Measurements from ENCODE around the gene PLBD1.

PLBD1 gene

GRCh38 chr12:14561677-14562238 is 5.9 kb downstream of the PLBD1 start:
- Histone ChIP-seq H4K20me1 (ENCODE audit: low read depth, low read length) (no peaks in the 10 kb centered on the region), H3K27me3 (ENCODE audit: low read length) (no peaks in the 10 kb centered on the region), H3K4me2 (ENCODE audit: low read depth, low read length, poor library complexity, severe bottlenecking) (no peak overlapping the region), H3K79me2 (ENCODE audit: insufficient read depth, low read length) (no peaks in the 10 kb centered on the region), H3K9me3 (ENCODE audit: insufficient read depth, low read length) (no peaks in the 10 kb centered on the region), H3K9me2 (replicated peaks; ENCODE audit: insufficient read depth, low read length) (no peaks in the 10 kb centered on the region), H3F3A (ENCODE audit: insufficient read depth) (no peaks in the 10 kb centered on the region), H3K9ac (ENCODE audit: low read length) (no peak overlapping the region), H2AFZ (ENCODE audit: low read depth, low read length, severe bottlenecking) (no peak overlapping the region), H3K4me3 (ENCODE audit: insufficient read depth, low read length, poor library complexity, severe bottlenecking) (no peak overlapping the region), H3K27ac (ENCODE audit: low read depth, low read length) (no peak overlapping the region), H3K36me3 (ENCODE audit: low read length) (no peaks in the 10 kb centered on the region)
- TF ChIP-seq CTCF (IDR thresholded peaks at IDR 0.05; ENCODE audit: insufficient read depth, low read length, poor library complexity, severe bottlenecking) (no peak), EZH2phosphoT487 (conservative IDR thresholded peaks at IDR 0.05; ENCODE audit: low read length) (no peak)

- no peak overlapping the region for H3K4me3 ChIP-seq (ENCODE audit: insufficient read depth, low read length, poor library complexity, severe bottlenecking)
- no peak overlapping the region for H3K9ac ChIP-seq (ENCODE audit: low read length)
- no peaks in the 10 kb centered on the region for H3F3A ChIP-seq (ENCODE audit: insufficient read depth)
- no peaks in the 10 kb centered on the region for H3K79me2 ChIP-seq (ENCODE audit: insufficient read depth, low read length)
- H3K4me2 ChIP-seq (ENCODE audit: low read depth, low read length, poor library complexity, severe bottlenecking) = no peak overlapping the region
- H3K36me3 ChIP-seq (ENCODE audit: low read length) = no peaks in the 10 kb centered on the region
- H3K9me2 ChIP-seq (replicated peaks; ENCODE audit: insufficient read depth, low read length) = no peaks in the 10 kb centered on the region
- H3K27ac ChIP-seq (ENCODE audit: low read depth, low read length) = no peak overlapping the region
- H3K27me3 ChIP-seq (ENCODE audit: low read length) = no peaks in the 10 kb centered on the region
- H4K20me1 ChIP-seq (ENCODE audit: low read depth, low read length) = no peaks in the 10 kb centered on the region
- TF ChIP-seq EZH2phosphoT487 (conservative IDR thresholded peaks at IDR 0.05; ENCODE audit: low read length) = no peak
- no peak overlapping the region for H2AFZ ChIP-seq (ENCODE audit: low read depth, low read length, severe bottlenecking)
- no peaks in the 10 kb centered on the region for H3K9me3 ChIP-seq (ENCODE audit: insufficient read depth, low read length)
Observed at GRCh38 chr12:14560904-14561574, 6.6 kb downstream of the PLBD1 start.

GRCh38 chr12:14558473-14558959 is 9.2 kb downstream of the PLBD1 start:
- Histone ChIP-seq H3K9ac (ENCODE audit: low read length) (no peak overlapping the region), H2AFZ (ENCODE audit: low read depth, low read length, severe bottlenecking) (no peak overlapping the region), H3K4me2 (ENCODE audit: low read depth, low read length, poor library complexity, severe bottlenecking) (peak overlapping the region; percentile 30), H3K79me2 (ENCODE audit: insufficient read depth, low read length) (no peaks in the 10 kb centered on the region), H4K20me1 (ENCODE audit: low read depth, low read length) (no peaks in the 10 kb centered on the region), H3K9me2 (replicated peaks; ENCODE audit: insufficient read depth, low read length) (no peaks in the 10 kb centered on the region), H3K4me3 (ENCODE audit: insufficient read depth, low read length, poor library complexity, severe bottlenecking) (no peak overlapping the region), H3K9me3 (ENCODE audit: insufficient read depth, low read length) (no peaks in the 10 kb centered on the region), H3F3A (ENCODE audit: insufficient read depth) (no peaks in the 10 kb centered on the region), H3K36me3 (ENCODE audit: low read length) (no peaks in the 10 kb centered on the region), H3K27ac (ENCODE audit: low read depth, low read length) (no peak overlapping the region), H3K27me3 (ENCODE audit: low read length) (no peaks in the 10 kb centered on the region)
- TF ChIP-seq CTCF (IDR thresholded peaks at IDR 0.05; ENCODE audit: insufficient read depth, low read length, poor library complexity, severe bottlenecking) (no peak), EZH2phosphoT487 (conservative IDR thresholded peaks at IDR 0.05; ENCODE audit: low read length) (no peak)

DNA sequence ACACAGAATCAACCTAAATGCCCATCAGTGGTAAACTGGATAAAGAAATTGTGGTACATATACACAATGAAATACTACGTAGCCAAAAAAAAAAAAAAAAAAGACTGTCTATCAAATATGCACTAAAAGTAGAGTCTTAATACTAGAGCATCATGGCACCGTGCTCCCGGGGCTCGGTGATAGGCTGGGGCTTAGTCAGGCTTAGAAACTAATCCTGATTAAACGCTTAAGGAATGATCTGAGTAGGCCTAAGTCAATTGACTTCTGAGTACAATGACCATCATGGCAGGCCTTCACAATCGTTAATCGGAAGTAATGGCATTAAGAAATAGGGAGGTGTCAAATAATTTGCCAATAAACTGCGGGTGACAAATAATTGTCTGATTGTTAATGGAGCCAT is 9.7 kb downstream of the PLBD1 start:
- H3K9ac ChIP-seq (ENCODE audit: low read length) = no peak overlapping the region

More for the DNA sequence above, 9.7 kb downstream of the PLBD1 start:
- Histone ChIP-seq H4K20me1 (ENCODE audit: low read depth, low read length) (no peaks in the 10 kb centered on the region), H3K9me3 (ENCODE audit: insufficient read depth, low read length) (no peaks in the 10 kb centered on the region), H3K27ac (ENCODE audit: low read depth, low read length) (no peak overlapping the region), H3K4me2 (ENCODE audit: low read depth, low read length, poor library complexity, severe bottlenecking) (no peak overlapping the region), H3K36me3 (ENCODE audit: low read length) (no peaks in the 10 kb centered on the region), H3F3A (ENCODE audit: insufficient read depth) (no peaks in the 10 kb centered on the region), H2AFZ (ENCODE audit: low read depth, low read length, severe bottlenecking) (no peak overlapping the region), H3K27me3 (ENCODE audit: low read length) (no peaks in the 10 kb centered on the region), H3K79me2 (ENCODE audit: insufficient read depth, low read length) (no peaks in the 10 kb centered on the region), H3K4me3 (ENCODE audit: insufficient read depth, low read length, poor library complexity, severe bottlenecking) (no peak overlapping the region), H3K9me2 (replicated peaks; ENCODE audit: insufficient read depth, low read length) (no peaks in the 10 kb centered on the region)
- TF ChIP-seq EZH2phosphoT487 (conservative IDR thresholded peaks at IDR 0.05; ENCODE audit: low read length) = no peak
- no peak for TF ChIP-seq CTCF (IDR thresholded peaks at IDR 0.05; ENCODE audit: insufficient read depth, low read length, poor library complexity, severe bottlenecking)

Data from SU-DHL-6 (cell line).